PC-9 (cell line): ENCODE data around the gene DACT3. TPM values are rescaled to one million over a fixed set of nuclear protein-coding genes. Genes with fewer than 3 reads are reported as not detected.

Source experiments
- BruUV-seq: library from RNA; stranded (reverse); fragments of 400-500 nt; replicated peaks from 2 replicates; lab custom pipeline; 2021; lab: Mats Ljungman, UMichigan
- CTCF ChIA-PET: fragments of 300-600 bp; sonication (Branson Sonifier 250); formaldehyde crosslinking; loops from one replicate; lab custom pipeline; 2022; ENCODE audit warnings: antibody characterized with exemption; lab: Charles Lee
- POLR2A ChIA-PET: fragments of 300-600 bp; sonication (Branson Sonifier 250); formaldehyde crosslinking; loops from one replicate; lab custom pipeline; 2022; ENCODE audit warnings: antibody characterized with exemption; ENCODE audit not compliant: unreplicated experiment; lab: Charles Lee
- DNase-seq, 2 experiments: peaks; one replicate each; pipeline versions ENCODE4 v3.0.0 to v3.0.0-alpha.2; 2015 to 2022; ENCODE audit warnings: mixed read lengths in 1 of 2
- H2AFZ ChIP-seq: fragments of 200-600 bp; sonication (generic); 2 replicates; pipeline ENCODE4 v1.8.1; 2017; ENCODE audit warnings: antibody characterized with exemption
- H3F3A ChIP-seq: fragments of 200-600 bp; sonication (generic); 2 replicates; pipeline ENCODE4 v1.8.1; 2017; ENCODE audit warnings: antibody characterized with exemption, mild to moderate bottlenecking, low read depth; ENCODE audit not compliant: insufficient read depth
- H3K27ac ChIP-seq: fragments of 200-600 bp; sonication (generic); 2 replicates; pipeline ENCODE4 v1.6.1; 2016; ENCODE audit warnings: mixed run types
- H3K27me3 ChIP-seq: fragments of 200-600 bp; sonication (generic); 2 replicates; pipeline ENCODE4 v1.6.1; 2016; ENCODE audit warnings: low read depth, mixed run types; ENCODE audit not compliant: insufficient read depth
- H3K36me3 ChIP-seq: fragments of 200-600 bp; sonication (generic); 2 replicates; pipeline ENCODE4 v1.6.1; 2016; ENCODE audit warnings: low read depth, mixed run types
- H3K4me1 ChIP-seq: fragments of 200-600 bp; sonication (generic); replicated peaks from 2 replicates; pipeline ENCODE4 v1.6.1; 2016; ENCODE audit warnings: mixed run types; ENCODE audit not compliant: insufficient read depth
- H3K4me2 ChIP-seq: fragments of 200-600 bp; sonication (generic); 2 replicates; pipeline ENCODE4 v1.6.1; 2017; ENCODE audit warnings: mixed run types
- H3K4me3 ChIP-seq: fragments of 200-600 bp; sonication (generic); 2 replicates; pipeline ENCODE4 v1.6.1; 2016; ENCODE audit warnings: mixed run types
- H3K79me2 ChIP-seq: fragments of 200-600 bp; sonication (generic); 2 replicates; pipeline ENCODE4 v1.6.1; 2017; ENCODE audit warnings: low read depth, mixed run types
- H3K9me2 ChIP-seq: fragments of 200-600 bp; sonication (generic); 2 replicates; pipeline ENCODE4 v1.8.1; 2017; ENCODE audit warnings: mild to moderate bottlenecking; ENCODE audit not compliant: insufficient read depth
- H3K9me3 ChIP-seq: fragments of 200-600 bp; sonication (generic); 2 replicates; pipeline ENCODE4 v1.8.1; 2016; ENCODE audit warnings: low read depth; ENCODE audit not compliant: insufficient read depth
- H4K20me1 ChIP-seq: fragments of 200-600 bp; sonication (generic); 2 replicates; pipeline ENCODE4 v1.8.1; 2017; ENCODE audit not compliant: insufficient read depth
- CTCF ChIP-seq: fragments of 200-600 bp; sonication (generic); conservative IDR thresholded peaks from 2 replicates; pipeline ENCODE4 v1.6.1; 2017; ENCODE audit warnings: mixed run types, antibody characterized with exemption, mild to moderate bottlenecking, moderate library complexity
- EZH2 ChIP-seq: fragments of 200-600 bp; sonication (generic); IDR thresholded peaks from 2 replicates; pipeline ENCODE4 v1.8.0; 2017; ENCODE audit warnings: antibody characterized with exemption, low read depth
- intact Hi-C: fragments of 100-400 bp; cut with micrococcal nuclease; formaldehyde crosslinking; loops from one replicate; pipeline ENCODE4 v1.10.0; 2022; ENCODE audit not compliant: unreplicated experiment
- total RNA-seq: library from RNA; stranded (reverse); gene quantifications from 2 replicates; pipeline ENCODE4 v1.2.3, GENCODE V29; 2021

Gene DACT3
- total RNA-seq, 1 experiment from 2014 or later, result 0.13 TPM

GRCh38 chr19:46613525-46613924, 47.5 kb downstream of the DACT3 start:
- H3K4me2 ChIP-seq, result no peak overlapping the region
- BruUV-seq, result no TSS peak
- no peak overlapping the region for H3K4me3 ChIP-seq
- H3K27ac ChIP-seq, result no peak overlapping the region
- CTCF ChIA-PET, result interaction anchor here (0.6 to 2.7 kb wide), 4 partner anchors 12 to 151 kb away, joined by 3 to 32 read pairs (median 10); partner anchors contain the start of gene CALM3
- no peaks in the 10 kb centered on the region for H3K9me2 ChIP-seq
- no peaks in the 10 kb centered on the region for H3K4me1 ChIP-seq
- H2AFZ ChIP-seq, result no peak overlapping the region
- POLR2A ChIA-PET, result no interaction called here
- peaks cover 13% of the 10 kb centered on the region; the same call in 1 of the 2 replicates for H3F3A ChIP-seq
- H3K36me3 ChIP-seq, result peaks cover 10% of the 10 kb centered on the region; the same call in 1 of the 2 replicates
- no peak for DNase-seq
- no peaks in the 10 kb centered on the region for H4K20me1 ChIP-seq
- intact Hi-C loops, result no loop called here
- H3K9me3 ChIP-seq, result no peaks in the 10 kb centered on the region
- H3K27me3 ChIP-seq, result no peaks in the 10 kb centered on the region
- no peaks in the 10 kb centered on the region for H3K79me2 ChIP-seq
- TF ChIP-seq EZH2, result no peak
- no peak for TF ChIP-seq CTCF

GRCh38 chr19:46611776-46612175, 49.2 kb downstream of the DACT3 start:
- Histone ChIP-seq H3K79me2 (no peaks in the 10 kb centered on the region), H3F3A (peaks cover 12% of the 10 kb centered on the region; the same call in 1 of the 2 replicates), H3K27me3 (no peaks in the 10 kb centered on the region), H3K27ac (no peak overlapping the region), H3K4me2 (no peak overlapping the region), H3K4me3 (no peak overlapping the region), H3K36me3 (peaks cover 11% of the 10 kb centered on the region; the same call in 1 of the 2 replicates), H2AFZ (no peak overlapping the region), H3K4me1 (no peaks in the 10 kb centered on the region), H4K20me1 (no peaks in the 10 kb centered on the region), H3K9me3 (no peaks in the 10 kb centered on the region), H3K9me2 (no peaks in the 10 kb centered on the region)
- ChIA-PET POLR2A (interaction anchor here (0.6 kb wide), 1 partner anchor 82 kb away, joined by 3 read pairs; no protein-coding TSS in a partner anchor), CTCF (interaction anchor here (0.6 kb wide), 1 partner anchor 93 kb away, joined by 4 read pairs; no protein-coding TSS in a partner anchor)
- intact Hi-C loops, result no loop called here
- no peak for DNase-seq
- BruUV-seq, result no TSS peak
- TF ChIP-seq EZH2 (no peak), CTCF (no peak)

GRCh38 chr19:46610851-46611770, 49.9 kb downstream of the DACT3 start:
- ChIA-PET CTCF (interaction anchor here (0.5 to 1.1 kb wide), 5 partner anchors 19 to 329 kb away, joined by 3 to 21 read pairs (median 5); no protein-coding TSS in a partner anchor), POLR2A (interaction anchor here (0.6 kb wide), 2 partner anchors 81 to 107 kb away, joined by 3 read pairs; no protein-coding TSS in a partner anchor)
- Histone ChIP-seq H3K79me2 (no peaks in the 10 kb centered on the region), H3K4me1 (no peaks in the 10 kb centered on the region), H2AFZ (no peak overlapping the region), H3K4me3 (no peak overlapping the region), H3F3A (peaks cover 12% of the 10 kb centered on the region; the same call in 1 of the 2 replicates), H3K9me2 (no peaks in the 10 kb centered on the region), H3K4me2 (no peak overlapping the region), H3K27me3 (no peaks in the 10 kb centered on the region), H3K9me3 (no peaks in the 10 kb centered on the region), H3K36me3 (peaks cover 16% of the 10 kb centered on the region; the same call in 1 of the 2 replicates), H4K20me1 (no peaks in the 10 kb centered on the region), H3K27ac (no peak overlapping the region)
- TF ChIP-seq CTCF (no peak), EZH2 (no peak)
- no TSS peak for BruUV-seq
- intact Hi-C loops, result no loop called here
- no peak for DNase-seq
